Measurements from ENCODE around the gene INSM1. TPM values are rescaled to one million over a fixed set of nuclear protein-coding genes. Genes with fewer than 3 reads are reported as not detected.

The INSM1 gene
- total RNA-seq, 1 experiment from 2014 or later = not detected

DNA sequence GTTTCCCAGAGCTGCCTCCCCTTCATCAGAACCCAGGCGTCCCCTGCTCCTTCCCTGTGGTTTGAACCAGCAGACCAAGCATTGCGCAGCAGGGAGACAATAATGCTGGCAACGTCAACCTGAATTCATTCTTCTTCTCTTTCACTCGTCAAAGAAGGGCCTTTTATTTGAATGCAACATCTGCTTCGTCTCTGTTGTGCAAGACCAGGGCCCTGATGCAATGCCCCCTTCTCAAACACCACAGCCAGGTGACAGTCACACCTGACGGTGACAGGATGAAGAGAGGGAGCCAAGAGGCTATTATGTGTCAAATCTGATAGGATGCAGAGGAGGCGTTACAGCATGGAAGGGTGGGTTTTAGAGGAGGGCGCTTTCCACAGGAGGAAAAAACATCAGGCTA, 8.0 kb downstream of the INSM1 start:
- no peaks in the 10 kb centered on the region for H3K36me3 Mint-ChIP-seq (ENCODE audit: insufficient read depth, unreplicated experiment)
- Histone ChIP-seq H3K4me1 (no peaks in the 10 kb centered on the region), H3K36me3 (ENCODE audit: control insufficient read depth, insufficient read depth, low read length) (no peaks in the 10 kb centered on the region), H3K27me3 (replicated peaks; ENCODE audit: control insufficient read depth, insufficient read depth, low read length) (peaks cover 3% of the 10 kb centered on the region; the same call in 1 of the 2 replicates), H3K4me3 (ENCODE audit: low read depth, low read length) (no peak overlapping the region), H3K9me3 (peaks cover 7% of the 10 kb centered on the region; the same call in 1 of the 2 replicates)
- peaks cover 10% of the 10 kb centered on the region for H3K9me3 Mint-ChIP-seq (ENCODE audit: unreplicated experiment)
- ChIA-PET CTCF (no interaction called here), POLR2A (no interaction called here)
- intact Hi-C loops (cut with micrococcal nuclease; ENCODE audit: unreplicated experiment) = no loop called here
- H3K27me3 Mint-ChIP-seq (ENCODE audit: insufficient read depth, unreplicated experiment) = peaks cover 17% of the 10 kb centered on the region
- peak in 1 of 2 experiments; percentile 20 for DNase-seq
- no peaks in the 10 kb centered on the region for H3K4me1 Mint-ChIP-seq (ENCODE audit: low read depth, unreplicated experiment)
- TF ChIP-seq, protein P1, sequence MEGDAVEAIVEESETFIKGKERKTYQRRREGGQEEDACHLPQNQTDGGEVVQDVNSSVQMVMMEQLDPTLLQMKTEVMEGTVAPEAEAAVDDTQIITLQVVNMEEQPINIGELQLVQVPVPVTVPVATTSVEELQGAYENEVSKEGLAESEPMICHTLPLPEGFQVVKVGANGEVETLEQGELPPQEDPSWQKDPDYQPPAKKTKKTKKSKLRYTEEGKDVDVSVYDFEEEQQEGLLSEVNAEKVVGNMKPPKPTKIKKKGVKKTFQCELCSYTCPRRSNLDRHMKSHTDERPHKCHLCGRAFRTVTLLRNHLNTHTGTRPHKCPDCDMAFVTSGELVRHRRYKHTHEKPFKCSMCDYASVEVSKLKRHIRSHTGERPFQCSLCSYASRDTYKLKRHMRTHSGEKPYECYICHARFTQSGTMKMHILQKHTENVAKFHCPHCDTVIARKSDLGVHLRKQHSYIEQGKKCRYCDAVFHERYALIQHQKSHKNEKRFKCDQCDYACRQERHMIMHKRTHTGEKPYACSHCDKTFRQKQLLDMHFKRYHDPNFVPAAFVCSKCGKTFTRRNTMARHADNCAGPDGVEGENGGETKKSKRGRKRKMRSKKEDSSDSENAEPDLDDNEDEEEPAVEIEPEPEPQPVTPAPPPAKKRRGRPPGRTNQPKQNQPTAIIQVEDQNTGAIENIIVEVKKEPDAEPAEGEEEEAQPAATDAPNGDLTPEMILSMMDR (IDR thresholded peaks at IDR 0.05; ENCODE audit: insufficient read depth in 1 of 2, low read depth in 1 of 2, low read length in 1 of 2, severe bottlenecking in 1 of 2, unreplicated experiment in 1 of 2) = no peak
- no peak overlapping the region for H3K4me3 Mint-ChIP-seq (ENCODE audit: unreplicated experiment)
- BruUV-seq (replicated peaks) = no TSS peak
- H3K27ac Mint-ChIP-seq (ENCODE audit: unreplicated experiment) = no peak overlapping the region

DNA sequence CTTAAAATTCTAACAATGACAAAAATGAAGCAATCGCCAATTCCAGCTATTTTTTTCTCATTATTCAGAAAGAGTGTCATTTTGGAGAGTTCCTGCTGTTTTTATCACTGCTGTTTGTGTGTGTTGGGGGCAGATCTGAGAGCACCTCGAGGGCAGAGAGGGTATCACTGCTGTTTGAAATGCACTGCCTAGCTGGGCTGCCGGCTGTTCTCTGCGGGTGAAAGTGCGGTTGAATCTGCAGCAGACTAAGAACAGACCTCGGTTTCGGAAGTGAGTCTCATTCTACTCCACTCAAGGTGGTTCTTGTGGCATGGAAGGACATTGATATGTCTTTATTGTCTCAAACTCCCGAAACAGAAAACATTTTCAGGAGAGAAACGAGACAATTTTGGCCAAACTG, 18.3 kb downstream of the INSM1 start:
- no peaks in the 10 kb centered on the region for H3K4me1 Mint-ChIP-seq (ENCODE audit: low read depth, unreplicated experiment)
- no peaks in the 10 kb centered on the region for H3K36me3 Mint-ChIP-seq (ENCODE audit: insufficient read depth, unreplicated experiment)
- no TSS peak for BruUV-seq (replicated peaks)
- H3K4me1 ChIP-seq = no peaks in the 10 kb centered on the region
- no peak overlapping the region for H3K27ac Mint-ChIP-seq (ENCODE audit: unreplicated experiment)
- H3K4me3 ChIP-seq (ENCODE audit: low read depth, low read length) = no peak overlapping the region
- ChIA-PET POLR2A (no interaction called here), CTCF (no interaction called here)
- H3K9me3 ChIP-seq = no peaks in the 10 kb centered on the region; the same call in 1 of the 2 replicates
- H3K27me3 Mint-ChIP-seq (ENCODE audit: insufficient read depth, unreplicated experiment) = peaks cover 10% of the 10 kb centered on the region
- TF ChIP-seq, protein P1 (IDR thresholded peaks at IDR 0.05; ENCODE audit: insufficient read depth in 1 of 2, low read depth in 1 of 2, low read length in 1 of 2, severe bottlenecking in 1 of 2, unreplicated experiment in 1 of 2) = no peak
- intact Hi-C loops (cut with micrococcal nuclease; ENCODE audit: unreplicated experiment) = no loop called here
- no peaks in the 10 kb centered on the region for H3K9me3 Mint-ChIP-seq (ENCODE audit: unreplicated experiment)
- no peak overlapping the region for H3K4me3 Mint-ChIP-seq (ENCODE audit: unreplicated experiment)
- no peaks in the 10 kb centered on the region for H3K27me3 ChIP-seq (replicated peaks; ENCODE audit: control insufficient read depth, insufficient read depth, low read length)
- H3K36me3 ChIP-seq (ENCODE audit: control insufficient read depth, insufficient read depth, low read length) = no peaks in the 10 kb centered on the region
- no peak for DNase-seq

DNA sequence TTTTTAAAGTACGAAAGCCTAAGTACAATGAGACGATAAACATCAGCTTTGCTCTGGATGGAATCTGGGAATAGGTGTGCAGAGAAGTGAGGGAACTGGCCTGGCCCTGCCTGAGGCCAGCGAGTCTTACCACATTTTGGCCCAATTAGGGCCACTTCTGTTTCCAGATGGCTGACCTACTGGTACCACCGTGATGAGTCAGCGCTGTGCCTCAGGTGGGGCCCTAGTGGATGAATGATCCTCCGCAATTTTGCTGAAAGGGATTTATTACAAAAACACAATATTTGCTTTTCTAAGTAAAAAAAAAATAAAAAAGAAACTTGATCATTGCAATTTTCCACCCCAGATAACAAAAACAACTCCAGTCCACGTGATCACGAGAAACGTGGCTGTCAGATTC, 22.5 kb downstream of the INSM1 start:
- no peak overlapping the region for H3K4me3 ChIP-seq (ENCODE audit: low read depth, low read length)
- Mint-ChIP-seq H3K27ac (ENCODE audit: unreplicated experiment) (no peak overlapping the region), H3K9me3 (ENCODE audit: unreplicated experiment) (no peaks in the 10 kb centered on the region), H3K4me3 (ENCODE audit: unreplicated experiment) (no peak overlapping the region), H3K36me3 (ENCODE audit: insufficient read depth, unreplicated experiment) (no peaks in the 10 kb centered on the region), H3K4me1 (ENCODE audit: low read depth, unreplicated experiment) (no peaks in the 10 kb centered on the region), H3K27me3 (ENCODE audit: insufficient read depth, unreplicated experiment) (peaks cover 9% of the 10 kb centered on the region)
- no peak for DNase-seq
- ChIA-PET CTCF (no interaction called here), POLR2A (no interaction called here)
- H3K9me3 ChIP-seq = no peaks in the 10 kb centered on the region
- no peaks in the 10 kb centered on the region; the same call in 1 of the 2 replicates for H3K36me3 ChIP-seq (ENCODE audit: control insufficient read depth, insufficient read depth, low read length)
- BruUV-seq (replicated peaks) = no TSS peak
- TF ChIP-seq, protein P1 (IDR thresholded peaks at IDR 0.05; ENCODE audit: insufficient read depth in 1 of 2, low read depth in 1 of 2, low read length in 1 of 2, severe bottlenecking in 1 of 2, unreplicated experiment in 1 of 2) = no peak
- intact Hi-C loops (cut with micrococcal nuclease; ENCODE audit: unreplicated experiment) = no loop called here
- no peaks in the 10 kb centered on the region for H3K27me3 ChIP-seq (replicated peaks; ENCODE audit: control insufficient read depth, insufficient read depth, low read length)
- no peaks in the 10 kb centered on the region for H3K4me1 ChIP-seq

Measured in Caco-2 (cell line).